Mesendoderm (in vitro differentiated cells): ENCODE data around the gene MACC1.
A peak's percentile ranks its signal among the peaks of the same experiment; 100 is the strongest.

ENCODE experiments used
- DNase-seq: peaks from one replicate; pipeline ENCODE4 v3.0.0; 2013
- H2AK5ac ChIP-seq: 2 replicates; pipeline ENCODE4 v1.6.1; 2013; ENCODE audit warnings: low read length, inconsistent platforms
- H2BK120ac ChIP-seq: 2 replicates; pipeline ENCODE4 v1.6.1; 2013; ENCODE audit warnings: low read depth, mild to moderate bottlenecking, low read length, moderate library complexity, mixed read lengths
- H2BK15ac ChIP-seq: replicated peaks from 2 replicates; pipeline ENCODE4 v1.6.1; 2013; ENCODE audit warnings: low read depth, mild to moderate bottlenecking, moderate library complexity
- H2BK5ac ChIP-seq: 2 replicates; pipeline ENCODE4 v1.6.1; 2013; ENCODE audit warnings: low read length, inconsistent platforms
- H3K18ac ChIP-seq: 2 replicates; pipeline ENCODE4 v1.6.1; 2013; ENCODE audit warnings: mild to moderate bottlenecking, low read length, mixed read lengths
- H3K23ac ChIP-seq: one replicate; pipeline ENCODE4 v1.6.1; 2013; ENCODE audit warnings: low read length
- H3K27ac ChIP-seq: 2 replicates; pipeline ENCODE4 v1.5.1; 2013; ENCODE audit warnings: low read depth, mild to moderate bottlenecking, inconsistent platforms, low read length, moderate library complexity
- H3K27me3 ChIP-seq: 2 replicates; pipeline ENCODE4 v1.6.1; 2013; ENCODE audit warnings: low read length, control low read depth, mild to moderate bottlenecking, inconsistent platforms; ENCODE audit not compliant: insufficient read depth, poor library complexity
- H3K36me3 ChIP-seq: 2 replicates; pipeline ENCODE4 v1.6.1; 2013; ENCODE audit warnings: low read length, inconsistent platforms; ENCODE audit not compliant: control insufficient read depth, insufficient read depth
- H3K4ac ChIP-seq: one replicate; pipeline ENCODE4 v1.6.1; 2013; ENCODE audit warnings: low read depth, mild to moderate bottlenecking, low read length, moderate library complexity
- H3K4me1 ChIP-seq: 2 replicates; pipeline ENCODE4 v1.6.1; 2013; ENCODE audit warnings: low read depth, low read length, inconsistent platforms; ENCODE audit not compliant: control insufficient read depth
- H3K4me2 ChIP-seq: 2 replicates; pipeline ENCODE4 v1.6.1; 2013; ENCODE audit warnings: low read length
- H3K4me3 ChIP-seq: 2 replicates; pipeline ENCODE4 v1.5.1; 2013; ENCODE audit warnings: mild to moderate bottlenecking, low read length
- H3K56ac ChIP-seq: one replicate; pipeline ENCODE4 v1.6.1; 2013; ENCODE audit warnings: low read length
- H3K79me1 ChIP-seq: 2 replicates; pipeline ENCODE4 v1.6.1; 2013; ENCODE audit warnings: low read length, inconsistent platforms
- H3K79me2 ChIP-seq: 2 replicates; pipeline ENCODE4 v1.6.1; 2013; ENCODE audit warnings: mild to moderate bottlenecking, low read length; ENCODE audit not compliant: control insufficient read depth, insufficient read depth
- H3K9ac ChIP-seq: 2 replicates; pipeline ENCODE4 v1.6.1; 2013; ENCODE audit warnings: low read length, inconsistent platforms
- H4K5ac ChIP-seq: one replicate; pipeline ENCODE4 v1.6.1; 2013; ENCODE audit warnings: low read length
- H4K8ac ChIP-seq: one replicate; pipeline ENCODE4 v1.6.1; 2013; ENCODE audit warnings: low read depth, mild to moderate bottlenecking, control low read depth, low read length, moderate library complexity
- WGBS: extraction: QIAGEN DNeasy Blood & Tissue Kit; methylation state at CpG from one replicate; pipeline ENCODE4 v1.1.7; 2013; ENCODE audit warnings: low lambda C conversion rate, missing lambda C conversion rate; ENCODE audit not compliant: insufficient coverage; ENCODE audit errors: extremely low coverage; 5-methylcytosine and 5-hydroxymethylcytosine counted together

The MACC1 gene

DNA sequence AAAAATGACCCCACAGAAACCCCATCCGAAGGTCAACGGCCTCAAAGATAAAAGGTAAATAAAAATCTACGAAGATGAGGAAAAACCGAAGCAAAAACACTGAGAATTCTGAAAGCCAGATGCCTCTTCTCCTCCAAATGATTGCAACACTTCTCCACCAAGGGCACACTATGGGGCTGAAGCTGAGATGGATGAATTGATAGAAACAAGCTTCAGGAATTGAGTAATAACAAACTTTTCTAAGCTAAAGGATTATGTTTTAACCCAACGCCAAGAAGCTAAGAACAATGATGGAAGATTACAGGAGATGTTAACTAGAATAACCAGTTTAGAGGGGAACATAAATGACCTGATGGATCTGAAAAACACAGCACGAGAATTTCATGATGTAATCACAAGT lies 127.8 kb downstream of the MACC1 start:
- Histone ChIP-seq H2BK5ac (peak overlapping the region; percentile 55), H3K4me2 (no peak overlapping the region), H3K27me3 (no peaks in the 10 kb centered on the region), H3K79me2 (peaks cover 3% of the 10 kb centered on the region), H2AK5ac (no peak overlapping the region), H3K18ac (no peak overlapping the region), H3K23ac (no peak overlapping the region), H3K79me1 (no peaks in the 10 kb centered on the region), H3K4ac (no peak overlapping the region), H3K56ac (peak overlapping the region; percentile 31), H3K9ac (no peak overlapping the region), H4K5ac (no peak overlapping the region), H3K4me3 (no peak overlapping the region), H3K36me3 (no peaks in the 10 kb centered on the region), H2BK15ac (no peak overlapping the region), H4K8ac (peak overlapping the region; percentile 28), H3K4me1 (peaks cover 3% of the 10 kb centered on the region), H3K27ac (peak overlapping the region; percentile 62), H2BK120ac (no peak overlapping the region)
- no peak for DNase-seq
- WGBS, result no CpG with 5 or more reads among the region's 6 CpGs

DNA sequence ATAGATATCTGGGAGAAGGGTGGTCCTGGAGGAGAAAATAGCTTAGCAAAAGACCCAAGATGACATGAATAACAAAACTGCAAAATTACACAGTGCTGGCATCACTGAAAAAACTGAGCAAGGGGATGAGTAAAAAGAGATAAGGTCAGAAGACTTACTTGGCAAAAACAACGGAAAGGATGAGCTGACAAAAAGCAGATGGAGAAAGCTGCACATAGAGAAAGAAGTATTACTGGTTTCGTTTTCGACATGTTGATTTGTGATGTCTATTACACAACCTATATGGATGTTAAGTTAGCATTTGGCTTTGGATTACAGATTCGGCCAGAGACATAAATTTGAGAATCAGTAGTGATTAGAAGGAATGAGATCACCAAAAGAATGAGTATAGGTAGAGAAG lies 132.1 kb downstream of the MACC1 start:
- no peak overlapping the region for H3K9ac ChIP-seq
- H3K4me2 ChIP-seq, result no peak overlapping the region
- H2BK5ac ChIP-seq, result no peak overlapping the region
- DNase-seq, result no peak
- H3K4me3 ChIP-seq, result no peak overlapping the region
- H4K8ac ChIP-seq, result no peak overlapping the region
- H3K4ac ChIP-seq, result no peak overlapping the region
- H3K4me1 ChIP-seq, result peaks cover 5% of the 10 kb centered on the region
- no peak overlapping the region for H3K56ac ChIP-seq
- H3K27me3 ChIP-seq, result no peaks in the 10 kb centered on the region
- no peaks in the 10 kb centered on the region for H3K36me3 ChIP-seq
- H3K18ac ChIP-seq, result no peak overlapping the region
- H3K79me2 ChIP-seq, result no peaks in the 10 kb centered on the region
- peak overlapping the region; percentile 61 for H2BK120ac ChIP-seq
- WGBS, result no CpG with 5 or more reads among the region's 4 CpGs
- H4K5ac ChIP-seq, result no peak overlapping the region
- H3K79me1 ChIP-seq, result no peaks in the 10 kb centered on the region
- H2BK15ac ChIP-seq, result no peak overlapping the region
- H3K23ac ChIP-seq, result no peak overlapping the region
- no peak overlapping the region for H2AK5ac ChIP-seq
- H3K27ac ChIP-seq, result no peak overlapping the region
